SKM-1 (cell line): ENCODE data around the gene CD52.
"Not testable (repeated sequence)": the region's sequence is repeated elsewhere in the genome, so short reads cannot be mapped to it uniquely, and the experiment has no call there.

Experiments used
- DNase-seq: peaks from one replicate; lab custom pipeline; 2025; ENCODE audit not compliant: unreplicated experiment; lab: John Stamatoyannopoulos, UW

The CD52 gene

DNA sequence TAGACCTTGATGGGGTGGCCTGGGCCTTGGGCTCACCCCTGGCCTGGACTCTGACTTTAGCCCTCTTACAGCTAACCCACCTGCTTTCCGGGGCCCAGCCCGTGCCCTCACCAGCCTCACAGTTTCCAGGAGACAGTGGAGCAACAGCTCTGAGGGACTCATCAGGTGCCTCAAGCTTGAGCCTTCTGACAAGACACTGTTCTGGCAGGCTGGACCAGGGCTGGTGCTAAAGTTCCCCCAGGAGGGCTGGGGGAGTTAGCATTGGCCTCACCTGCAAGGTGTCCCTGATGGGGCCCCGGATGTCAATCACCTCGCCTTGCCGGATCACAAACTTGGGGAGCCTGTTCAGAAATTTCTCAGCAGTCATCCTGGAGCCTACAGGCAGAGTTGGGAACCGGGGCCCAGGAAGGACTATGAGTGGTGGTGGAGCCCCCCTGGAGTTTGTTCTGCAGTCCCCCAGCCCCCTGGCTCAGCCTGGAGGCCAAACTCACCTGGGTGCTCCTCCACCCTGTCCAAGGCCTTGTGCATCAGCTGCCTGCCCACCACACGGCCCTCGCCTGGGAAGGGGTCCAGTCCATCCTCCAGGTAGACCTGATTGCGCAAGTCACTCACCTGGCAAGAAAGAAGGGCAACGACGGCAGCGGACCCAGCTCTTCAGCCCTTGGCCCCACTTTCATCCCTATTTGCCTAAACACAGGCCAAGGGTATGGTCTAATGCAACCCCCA, 33.7 kb upstream of the CD52 start:
- no peak for DNase-seq

DNA sequence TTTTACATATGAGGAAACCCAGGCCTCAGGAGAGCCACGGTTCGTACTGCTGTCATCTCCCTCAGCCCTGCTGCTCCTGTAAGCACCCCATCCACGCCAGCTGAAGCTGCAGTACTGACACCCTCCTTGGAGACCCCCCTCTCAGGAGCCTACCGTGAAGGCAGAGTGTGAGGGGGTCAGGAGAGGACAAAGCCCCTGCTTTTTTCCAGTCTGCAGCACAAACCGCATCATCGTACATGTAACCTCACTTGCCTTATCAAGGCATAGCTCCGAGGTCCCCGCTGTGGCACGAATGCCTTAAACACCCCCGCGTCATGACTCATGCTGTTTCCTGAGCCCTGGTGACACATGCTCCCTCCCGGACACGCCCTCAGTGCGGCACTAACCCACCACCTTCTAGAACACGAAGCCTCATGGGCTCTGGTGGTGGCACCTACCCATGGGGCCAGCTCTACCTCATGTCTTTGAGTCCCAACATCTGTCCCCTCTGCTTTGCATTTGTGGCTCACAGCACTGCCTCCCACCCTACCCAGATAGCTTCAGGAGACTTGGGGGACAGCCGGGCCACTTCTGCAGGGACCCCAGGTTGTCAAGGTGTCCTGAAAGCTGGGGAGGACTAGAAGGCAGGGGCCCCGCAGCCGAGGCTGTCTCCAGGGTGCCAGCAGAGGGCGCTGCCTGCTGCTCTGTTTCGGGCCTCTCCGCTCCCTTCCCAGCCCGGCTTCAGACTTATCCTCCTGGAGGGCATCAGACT, 33.0 kb upstream of the CD52 start:
- peak; percentile 65 for DNase-seq

DNA sequence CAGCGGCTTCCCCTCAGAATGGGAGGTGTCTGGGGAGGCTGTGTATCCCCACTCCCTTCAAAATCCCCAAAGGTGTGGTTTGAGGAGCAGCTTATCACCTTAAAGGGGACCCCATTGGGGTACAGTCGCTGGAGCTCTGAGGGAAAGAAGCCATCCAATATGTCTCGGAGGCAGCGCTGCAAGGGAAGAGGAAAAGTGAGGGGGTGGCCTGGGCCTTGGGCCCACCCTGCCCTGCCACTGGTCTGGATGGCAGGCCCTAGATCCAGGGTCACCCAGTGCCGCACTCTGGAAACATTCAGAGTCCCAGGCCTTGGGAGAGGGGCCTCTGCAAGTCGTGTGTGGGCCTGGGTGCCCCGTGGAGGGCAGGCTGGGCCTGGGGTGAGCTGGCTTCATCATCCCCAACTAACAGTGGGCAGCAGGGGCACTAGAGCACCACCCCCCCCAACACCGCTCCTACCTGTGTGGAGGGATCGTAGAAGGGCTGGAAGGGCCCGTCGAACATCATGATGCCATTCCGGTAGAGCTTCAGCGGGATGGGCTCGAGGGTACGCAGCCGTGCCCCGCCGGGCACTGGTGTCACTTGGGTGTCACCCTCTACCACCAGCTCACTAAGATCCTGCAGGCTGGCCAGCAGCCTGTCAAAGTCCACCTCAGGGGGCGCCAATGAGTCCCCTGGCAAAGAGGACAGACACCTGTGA, 32.2 kb upstream of the CD52 start:
- DNase-seq, result no peak

DNA sequence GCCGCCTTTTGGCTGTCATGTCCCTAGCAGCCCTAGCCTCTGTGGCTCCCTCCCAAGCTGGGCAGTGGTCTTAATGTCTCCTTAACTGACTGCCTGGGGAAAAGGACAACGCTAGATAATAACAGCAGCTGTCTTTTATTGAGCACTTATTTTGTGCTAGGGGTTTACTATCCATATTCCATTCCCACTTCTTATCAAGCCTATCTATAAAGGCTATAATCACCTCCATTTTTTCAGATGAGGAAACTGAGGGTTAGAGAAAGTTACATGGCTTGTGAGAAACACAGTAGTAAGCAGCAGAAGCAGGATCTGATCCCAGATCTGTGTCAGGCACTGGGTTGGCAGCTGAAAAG, 31.7 kb upstream of the CD52 start:
- no peak for DNase-seq

DNA sequence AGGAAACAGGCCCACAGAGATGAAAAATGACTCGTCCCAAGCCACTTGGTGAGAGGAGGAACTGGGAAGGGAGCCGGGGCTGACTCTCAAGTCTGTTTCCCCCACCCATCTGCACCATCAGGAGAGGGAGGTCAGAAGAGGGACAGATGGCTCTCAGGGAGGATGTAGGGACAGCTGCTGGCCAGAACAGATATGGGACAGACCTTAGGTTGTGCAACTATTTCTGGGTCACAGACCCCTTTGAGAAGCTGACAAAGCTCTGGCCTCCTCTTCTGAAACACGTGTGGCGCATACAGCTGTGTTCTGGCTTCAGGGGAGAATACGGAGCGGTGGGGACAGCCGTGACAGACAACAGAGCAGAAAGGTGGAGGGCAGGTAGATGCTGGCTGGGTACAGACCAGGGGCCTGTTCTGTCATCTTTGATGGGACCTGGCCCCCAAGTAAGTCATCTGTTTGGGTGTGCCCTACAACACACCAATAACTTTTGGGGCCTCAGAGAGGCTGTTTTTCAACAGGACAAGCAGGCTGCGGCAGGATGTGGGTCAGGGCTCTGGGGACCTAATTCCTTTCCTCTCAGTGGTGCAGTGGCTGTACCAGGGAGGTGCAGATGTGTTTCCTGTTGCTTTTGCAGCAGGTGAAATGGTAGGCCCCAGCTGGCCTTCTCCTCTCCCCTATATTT, 30.6 kb upstream of the CD52 start:
- peak; percentile 28 for DNase-seq

DNA sequence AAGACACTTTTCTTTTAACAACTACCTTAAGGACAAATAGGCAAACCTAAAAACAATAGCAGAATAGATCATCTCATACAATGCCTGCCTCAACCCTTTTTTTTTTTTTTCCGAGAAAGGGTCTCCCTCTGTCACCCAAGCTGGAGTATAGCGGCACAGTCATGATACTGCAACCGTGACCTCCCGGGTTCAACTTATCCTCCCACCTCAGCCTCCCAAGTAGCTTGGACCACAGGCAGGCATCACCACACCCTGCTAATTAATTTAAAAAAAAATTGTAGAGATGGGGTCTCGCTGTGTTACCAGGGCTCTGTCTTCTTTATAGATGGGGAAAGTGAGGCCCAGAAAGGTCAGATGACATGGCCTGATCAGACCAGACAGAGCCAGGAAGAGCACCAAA, 29.9 kb upstream of the CD52 start:
- DNase-seq, result no peak

DNA sequence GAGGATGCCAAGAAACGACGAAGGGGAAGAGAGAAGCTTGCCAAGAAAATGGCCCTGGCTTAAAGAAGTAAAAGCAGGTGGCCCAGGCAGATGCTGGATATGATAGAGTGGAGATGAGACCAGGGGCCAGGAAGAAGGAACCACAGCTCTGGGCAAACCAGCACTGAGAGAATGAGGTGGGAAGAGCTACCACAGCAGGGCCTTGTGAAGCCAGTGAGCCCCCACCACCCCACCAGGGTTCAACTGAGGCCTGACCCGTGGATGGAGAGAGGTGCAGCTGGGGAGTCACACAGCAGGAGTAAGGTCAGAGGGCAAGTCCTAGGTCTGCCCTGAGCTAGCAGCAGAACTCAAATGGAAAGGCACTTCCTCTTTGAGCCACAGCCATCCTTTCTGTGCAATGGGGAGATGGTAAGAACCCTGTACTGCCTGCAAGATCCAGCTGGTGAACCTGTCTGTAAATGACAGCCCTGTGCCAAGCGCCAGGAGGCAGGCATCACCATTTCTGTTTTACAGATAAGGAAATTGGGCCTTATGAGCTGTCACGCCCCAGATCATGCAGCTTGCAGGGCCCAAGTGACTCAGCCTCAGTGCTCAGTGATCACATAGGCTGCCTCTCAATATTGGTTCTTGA, 29.3 kb upstream of the CD52 start:
- peak; percentile 47 for DNase-seq

DNA sequence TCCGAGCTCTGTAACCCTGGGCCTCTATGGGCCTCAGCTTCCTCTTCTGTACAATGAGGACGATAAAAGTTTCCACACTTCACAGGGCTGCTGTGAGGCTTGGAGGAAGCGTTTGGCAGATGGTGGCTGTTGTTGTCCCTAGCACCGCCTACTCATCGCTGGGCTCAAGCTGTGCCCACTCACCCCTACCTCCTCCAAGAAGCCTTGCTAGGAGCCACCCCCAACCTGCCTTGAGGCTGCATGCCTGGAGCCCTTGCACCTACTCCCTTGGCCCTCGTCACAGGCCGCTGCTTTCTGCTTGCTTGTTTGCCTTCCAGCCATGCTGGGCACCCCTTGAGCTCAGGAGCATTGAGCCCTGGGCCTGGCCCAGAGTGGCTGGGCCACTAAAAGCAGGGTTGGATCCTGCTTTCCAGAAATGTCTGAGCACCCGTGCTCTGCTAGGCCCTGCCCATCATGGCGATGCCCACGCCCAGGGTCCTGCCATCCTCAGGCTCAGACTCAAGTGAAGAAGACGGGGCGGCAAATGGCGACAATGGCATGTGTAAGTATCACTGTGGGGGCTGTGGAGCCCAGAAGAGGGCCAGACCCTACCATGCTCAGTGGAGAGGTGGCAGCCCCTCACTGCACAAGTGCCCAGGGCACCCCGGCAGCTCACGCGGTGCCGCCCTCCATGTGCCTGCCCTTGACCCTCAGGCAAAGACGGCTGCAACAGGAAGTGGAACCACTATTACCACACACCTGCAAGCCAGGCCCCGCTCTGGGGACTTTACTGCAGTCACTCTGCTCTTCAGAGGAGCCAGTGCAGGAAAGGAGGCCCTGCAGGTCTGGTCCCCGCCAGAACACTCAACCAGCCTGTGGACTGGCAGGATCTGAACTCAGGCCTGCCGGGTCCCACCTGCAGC, 28.3 kb upstream of the CD52 start:
- peak; percentile 90 for DNase-seq

DNA sequence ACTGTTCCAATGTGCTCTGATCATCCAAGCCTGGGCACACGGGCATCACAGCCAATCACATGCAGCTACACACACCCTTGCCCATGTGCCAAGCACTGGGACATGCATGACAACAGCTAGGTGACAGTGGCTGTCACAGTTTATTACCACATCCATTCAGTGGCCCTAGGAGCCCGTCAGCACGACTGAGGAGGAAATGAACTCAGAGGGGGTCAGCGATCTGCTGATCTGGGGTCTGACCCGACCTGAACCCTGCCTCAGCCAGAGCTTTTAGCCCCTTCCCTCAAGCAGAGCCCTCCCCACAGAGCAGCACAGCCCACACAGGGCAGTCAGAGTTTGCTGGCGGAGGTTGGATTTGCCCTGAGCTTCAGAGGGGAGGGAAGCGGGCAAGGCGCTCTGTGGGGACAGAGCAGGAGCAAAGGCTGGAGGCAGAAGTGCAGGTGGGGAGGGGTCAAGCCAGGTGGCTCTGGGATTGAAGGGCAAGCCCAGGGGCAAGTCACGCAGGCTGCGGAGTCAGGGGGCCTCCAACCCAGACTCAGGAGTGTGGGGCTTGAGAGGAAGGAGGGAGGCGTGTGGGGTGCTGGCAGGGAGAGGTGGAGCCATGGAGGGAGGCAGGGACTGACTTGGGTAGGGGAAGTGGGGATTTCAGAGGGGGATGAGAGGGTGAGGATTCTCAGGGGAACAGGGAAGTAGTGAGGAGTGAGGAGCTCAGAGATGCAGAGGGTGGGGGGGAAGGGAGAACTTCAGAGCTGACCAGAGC, 27.5 kb upstream of the CD52 start:
- peak; percentile 70 for DNase-seq

DNA sequence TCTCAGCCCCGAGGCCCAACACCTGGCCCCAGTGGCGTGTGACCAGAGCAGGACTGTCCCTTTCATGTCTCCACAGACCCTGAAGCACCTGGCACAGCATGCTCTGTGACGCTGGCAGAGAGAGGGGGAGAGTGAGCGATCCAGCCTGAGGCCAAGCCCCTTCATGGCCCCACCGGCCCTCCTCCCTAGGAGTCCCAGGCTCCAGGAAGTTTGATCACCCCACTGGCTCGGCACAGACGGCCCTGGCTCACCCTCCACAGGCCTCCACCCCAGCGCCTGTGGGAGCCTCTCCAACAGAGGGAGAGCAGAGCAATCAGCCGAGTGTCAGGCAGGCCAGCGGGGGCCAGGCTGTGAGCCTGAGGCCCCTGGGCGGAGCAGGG, 26.9 kb upstream of the CD52 start:
- no peak for DNase-seq

DNA sequence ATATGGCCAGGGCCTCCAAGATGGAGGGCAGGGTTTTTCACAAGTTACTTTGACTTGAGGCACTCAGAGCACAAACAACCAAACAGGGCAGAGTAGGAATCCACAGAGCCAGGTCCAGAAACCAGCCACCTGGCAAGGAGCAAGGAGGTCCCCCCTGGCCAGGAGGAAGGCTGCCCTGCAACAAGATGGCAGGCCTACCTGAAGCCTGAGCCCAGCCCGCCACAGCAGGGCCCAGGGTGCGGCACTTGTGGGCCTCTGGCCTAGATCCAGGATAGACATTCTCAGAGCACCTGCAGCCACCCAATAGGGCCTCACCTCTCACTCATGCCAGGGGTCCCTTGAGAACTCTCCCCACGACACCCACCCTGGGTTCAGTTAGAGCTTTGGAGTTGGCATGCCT, 26.3 kb upstream of the CD52 start:
- no peak for DNase-seq

DNA sequence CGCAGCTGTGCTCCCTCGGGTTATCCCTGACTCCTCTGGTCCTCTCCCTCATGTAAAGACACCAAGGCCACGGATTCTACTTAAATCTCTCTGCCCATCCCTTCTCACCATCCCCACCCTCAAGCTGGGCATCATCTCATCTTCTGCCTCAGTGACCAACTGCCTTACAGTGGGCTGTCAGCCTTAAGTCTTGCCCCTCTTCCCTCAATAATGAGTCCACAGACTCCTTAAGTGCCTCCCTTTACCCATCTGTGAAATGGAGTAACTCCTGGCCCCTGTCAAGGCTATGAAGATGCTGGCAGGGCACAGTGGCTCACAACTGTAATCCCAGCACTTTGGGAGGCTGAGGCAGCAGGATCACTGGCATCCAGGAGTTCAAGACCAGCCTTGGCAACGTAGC, 25.8 kb upstream of the CD52 start:
- DNase-seq, result no peak

DNA sequence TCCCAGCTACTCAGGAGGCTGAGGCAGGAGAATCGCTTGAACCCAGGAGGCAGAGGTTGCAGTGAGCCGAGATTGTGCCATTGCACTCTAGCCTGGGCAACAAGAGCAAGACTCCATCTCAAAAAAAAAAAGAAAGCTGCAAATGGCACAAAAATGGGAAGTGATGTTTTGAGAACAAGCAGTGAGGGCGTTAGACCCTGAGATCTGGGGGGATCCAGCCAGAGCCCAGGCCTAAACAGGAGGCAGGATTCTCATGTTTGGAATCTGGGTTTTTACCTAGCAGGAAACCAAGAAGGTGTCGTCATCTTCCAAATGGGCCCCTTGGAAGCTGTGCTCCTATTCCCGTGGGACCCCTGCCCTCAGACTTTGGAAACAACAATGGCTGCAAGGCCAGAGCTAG, 25.0 kb upstream of the CD52 start:
- DNase-seq, result not testable (repeated sequence)

DNA sequence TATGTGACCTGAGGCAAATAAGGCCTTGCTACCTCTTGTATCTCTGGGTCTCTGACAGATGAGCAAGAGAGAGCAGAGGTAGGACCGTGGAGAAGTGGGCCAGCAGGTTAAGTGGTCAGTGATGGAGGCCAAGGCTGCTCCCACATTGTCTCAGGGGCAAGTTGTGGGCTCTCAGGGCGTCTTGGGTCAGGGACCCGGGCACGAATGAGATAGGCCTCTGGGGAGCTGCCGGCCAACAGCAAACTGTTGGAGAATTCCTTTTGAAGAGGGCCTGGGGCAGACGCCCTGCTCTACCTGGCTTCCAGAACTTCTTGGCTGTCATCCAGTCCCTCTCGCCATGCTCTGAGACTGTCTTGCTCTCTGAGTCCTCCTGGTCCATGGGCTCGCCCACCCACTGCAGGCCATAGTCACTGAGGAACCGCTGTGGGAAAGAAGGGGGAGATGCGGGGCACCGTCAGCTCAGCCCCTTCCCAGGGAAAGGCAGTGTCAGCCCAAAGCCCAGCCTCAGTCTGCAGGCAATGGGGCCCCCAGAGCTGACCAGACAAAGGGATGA, 23.8 kb upstream of the CD52 start:
- no peak for DNase-seq

DNA sequence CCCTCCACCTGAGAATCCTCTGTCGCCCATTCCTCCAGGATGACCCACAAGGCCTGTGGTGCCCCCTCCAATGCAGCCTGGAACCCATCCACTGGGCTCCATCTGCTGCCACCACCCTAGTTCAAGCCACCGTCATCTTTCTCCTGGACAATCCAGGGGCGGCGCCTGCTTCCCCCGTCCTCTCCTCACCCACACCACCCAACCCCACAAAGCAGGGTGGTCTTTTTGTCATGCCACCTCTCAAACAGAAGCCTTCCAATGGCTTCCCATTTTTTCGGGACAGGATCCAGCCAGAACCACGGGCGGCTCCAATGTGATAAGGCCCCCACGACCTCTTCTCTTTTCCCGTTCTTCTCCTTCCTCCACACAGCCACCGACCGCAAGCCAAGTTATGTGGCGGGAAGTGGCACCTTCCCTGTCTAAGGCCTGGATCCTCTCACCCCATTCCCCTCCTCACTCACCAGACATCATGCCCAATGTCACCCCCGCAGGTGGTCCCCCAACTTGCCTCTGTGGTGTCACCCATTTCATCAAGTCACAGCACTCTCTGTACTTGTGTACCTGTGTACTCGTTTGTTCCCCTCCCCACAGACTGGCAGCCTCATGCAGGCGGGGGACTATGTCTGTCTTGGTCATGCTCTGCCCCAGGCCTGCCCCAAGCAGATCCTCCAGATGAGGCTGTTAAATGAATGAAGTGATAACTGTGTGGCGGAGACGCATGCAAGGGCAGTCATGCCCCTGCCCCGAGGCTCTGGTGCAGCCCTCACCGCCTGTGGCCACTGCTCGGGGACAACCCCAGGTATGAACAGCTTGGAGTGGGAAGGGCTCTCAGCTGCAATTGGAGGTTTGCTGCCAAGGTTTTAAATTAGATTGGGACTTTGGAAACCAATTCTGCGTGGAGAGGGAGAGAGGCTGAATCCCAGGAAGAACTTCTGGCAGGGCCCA, 22.3 kb upstream of the CD52 start:
- DNase-seq, result no peak

DNA sequence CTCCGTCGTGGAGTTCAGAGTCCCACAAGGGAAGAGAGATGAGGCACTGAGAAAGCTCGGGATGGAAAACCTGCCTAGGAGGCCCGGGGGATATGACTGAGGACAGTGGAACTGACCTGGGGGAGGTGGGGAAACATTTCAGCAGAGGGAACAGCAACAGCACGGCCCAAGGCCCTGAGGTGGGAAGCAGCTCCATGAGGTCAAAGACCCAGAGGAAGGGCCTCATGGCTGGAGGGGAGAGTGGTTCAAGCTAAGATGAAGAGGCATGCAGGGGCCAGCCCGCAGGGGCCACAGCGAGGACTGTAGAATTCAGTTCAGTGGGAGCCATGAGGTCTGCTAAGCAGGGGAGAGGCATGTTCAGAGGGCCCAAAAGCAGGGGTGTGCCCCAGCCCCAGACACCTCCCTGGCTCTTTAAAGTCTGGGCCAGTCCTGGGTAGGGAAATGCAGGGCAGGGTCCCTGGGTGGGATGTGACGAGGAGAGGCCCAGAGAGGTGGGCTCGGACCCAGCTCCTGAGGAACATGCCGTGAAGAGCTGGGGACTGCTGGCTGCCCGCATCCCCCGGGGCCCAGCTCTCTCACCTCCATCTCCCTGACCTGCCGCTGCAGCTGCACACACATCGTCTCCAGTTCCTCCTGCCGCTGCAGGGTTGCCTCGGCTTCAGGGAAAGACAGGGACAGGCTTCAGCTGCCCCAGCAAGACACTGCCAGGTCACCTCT, 21.3 kb upstream of the CD52 start:
- no peak for DNase-seq

DNA sequence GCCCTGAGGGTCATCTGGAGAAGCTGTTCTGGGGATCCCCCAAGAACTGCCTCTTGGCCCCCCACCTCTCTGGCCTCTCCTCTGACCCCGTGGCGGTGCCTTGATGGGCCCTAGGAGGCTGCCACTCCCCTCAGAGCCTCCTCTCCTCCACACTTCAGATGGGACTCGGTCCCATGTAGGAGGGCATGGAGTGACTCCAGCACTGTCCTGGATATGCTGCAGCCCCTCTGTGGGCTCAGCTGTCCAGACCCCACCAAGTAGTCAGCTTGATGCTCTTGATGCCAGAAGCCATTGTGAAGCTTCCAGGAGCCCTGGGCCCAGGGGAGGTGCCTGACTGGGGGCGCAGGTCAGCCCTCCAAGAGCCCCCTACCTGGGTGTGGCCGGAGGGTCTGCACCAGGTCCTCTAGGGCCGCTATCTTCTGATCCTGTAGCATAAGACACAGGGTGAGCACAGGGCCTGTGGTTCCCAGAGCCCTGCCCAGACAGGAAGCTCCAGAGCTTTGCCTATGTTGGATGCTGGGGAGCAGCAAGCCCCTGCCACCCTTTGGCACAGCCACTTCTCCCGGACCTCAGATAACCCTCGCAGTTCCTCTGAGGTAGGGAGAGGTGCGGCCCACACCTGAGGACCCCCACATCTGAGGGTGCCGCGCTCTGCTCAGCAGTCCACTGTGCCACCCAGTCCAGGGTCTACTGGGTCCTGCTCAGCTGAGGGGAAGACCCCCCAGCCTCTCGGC, 20.5 kb upstream of the CD52 start:
- no peak for DNase-seq
